ENCODE data around the gene KIF5C.
A peak's percentile ranks its signal among the peaks of the same experiment; 100 is the strongest.

KIF5C gene

DNA sequence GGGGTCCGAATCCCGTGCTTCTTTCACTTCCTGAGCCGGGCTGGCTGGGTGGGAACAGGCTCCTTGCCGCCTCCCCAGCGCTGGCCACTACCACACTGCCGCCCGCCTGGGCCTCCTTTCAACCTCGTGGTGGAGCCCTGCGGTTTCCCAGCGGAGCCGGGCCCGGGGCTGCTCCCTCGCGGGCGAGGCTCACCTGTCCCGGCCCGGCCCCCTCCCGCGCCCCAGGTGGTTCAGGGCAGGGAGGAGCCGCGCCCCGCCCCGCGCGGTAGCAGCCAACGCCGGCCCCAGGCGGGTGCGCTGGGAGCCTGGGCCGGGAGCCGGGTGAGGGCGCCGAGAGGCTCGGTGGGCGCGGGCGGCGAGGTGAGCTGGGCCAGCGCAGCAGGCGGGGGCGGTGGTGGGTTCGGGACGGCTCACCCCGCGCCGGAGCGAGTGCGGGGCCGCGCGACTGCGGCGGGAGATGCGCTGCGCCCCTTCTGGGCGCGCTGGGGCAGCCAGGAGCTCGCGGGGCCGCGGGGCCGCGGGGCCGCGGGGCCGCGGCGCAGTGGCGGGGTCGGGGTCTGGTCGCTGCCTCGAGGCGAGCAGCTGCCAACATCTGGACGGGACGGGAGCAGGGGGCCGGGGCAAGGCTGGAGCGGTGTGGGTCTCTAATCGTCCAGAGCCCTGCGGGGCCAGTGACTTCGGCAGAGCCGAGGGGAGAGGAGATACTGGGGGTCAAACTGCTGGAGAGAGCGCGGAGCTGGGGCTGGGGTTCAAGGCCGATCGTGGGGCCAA lies 163.6 kb downstream of the KIF5C start, which contains the start of gene LYPD6B:
Gene LYPD6B (plus strand): TSS at position 258 of the 771 bp plus-strand sequence. CDS start 92,250 bp downstream, outside the sequence.
- H3K4me3 ChIP-seq (ENCODE audit: low read length) = peak within 1 kb of the TSS; percentile 76
- TF ChIP-seq, protein P1, sequence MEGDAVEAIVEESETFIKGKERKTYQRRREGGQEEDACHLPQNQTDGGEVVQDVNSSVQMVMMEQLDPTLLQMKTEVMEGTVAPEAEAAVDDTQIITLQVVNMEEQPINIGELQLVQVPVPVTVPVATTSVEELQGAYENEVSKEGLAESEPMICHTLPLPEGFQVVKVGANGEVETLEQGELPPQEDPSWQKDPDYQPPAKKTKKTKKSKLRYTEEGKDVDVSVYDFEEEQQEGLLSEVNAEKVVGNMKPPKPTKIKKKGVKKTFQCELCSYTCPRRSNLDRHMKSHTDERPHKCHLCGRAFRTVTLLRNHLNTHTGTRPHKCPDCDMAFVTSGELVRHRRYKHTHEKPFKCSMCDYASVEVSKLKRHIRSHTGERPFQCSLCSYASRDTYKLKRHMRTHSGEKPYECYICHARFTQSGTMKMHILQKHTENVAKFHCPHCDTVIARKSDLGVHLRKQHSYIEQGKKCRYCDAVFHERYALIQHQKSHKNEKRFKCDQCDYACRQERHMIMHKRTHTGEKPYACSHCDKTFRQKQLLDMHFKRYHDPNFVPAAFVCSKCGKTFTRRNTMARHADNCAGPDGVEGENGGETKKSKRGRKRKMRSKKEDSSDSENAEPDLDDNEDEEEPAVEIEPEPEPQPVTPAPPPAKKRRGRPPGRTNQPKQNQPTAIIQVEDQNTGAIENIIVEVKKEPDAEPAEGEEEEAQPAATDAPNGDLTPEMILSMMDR (IDR thresholded peaks at IDR 0.05; ENCODE audit: insufficient read depth, low read depth, low read length, missing control alignments) = no peak
- peak; percentile 65 for DNase-seq (ENCODE audit: low read depth)

DNA sequence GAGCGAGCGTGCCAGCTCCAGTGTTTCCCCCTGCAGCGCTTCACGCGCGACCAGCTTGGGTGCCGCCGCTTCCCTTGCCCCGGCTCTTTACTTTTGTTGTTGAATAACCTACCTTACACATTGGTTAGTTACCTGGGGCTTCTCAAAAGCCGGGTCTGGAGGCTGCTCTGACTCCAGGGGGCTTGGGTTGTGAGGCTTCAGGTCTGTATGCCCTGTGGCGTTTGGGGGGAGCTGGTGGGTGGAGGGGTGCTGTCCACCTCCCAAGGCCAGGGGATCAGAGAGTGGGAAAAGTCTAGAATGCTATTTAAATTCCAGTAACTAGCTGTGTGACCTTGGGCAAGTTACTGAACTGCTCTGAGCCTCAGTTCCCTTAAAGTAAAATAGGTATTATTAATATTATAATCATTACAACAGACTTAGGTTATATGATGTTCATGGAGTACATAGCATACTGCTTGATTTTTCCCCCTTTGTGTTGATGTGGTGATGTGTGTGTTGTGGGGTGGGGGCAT lies 164.2 kb downstream of the KIF5C start:
- TF ChIP-seq, protein P1 (IDR thresholded peaks at IDR 0.05; ENCODE audit: insufficient read depth, low read depth, low read length, missing control alignments) = no peak
- DNase-seq (ENCODE audit: low read depth) = no peak
- peak overlapping the region; percentile 76 for H3K4me3 ChIP-seq (ENCODE audit: low read length)

DNA sequence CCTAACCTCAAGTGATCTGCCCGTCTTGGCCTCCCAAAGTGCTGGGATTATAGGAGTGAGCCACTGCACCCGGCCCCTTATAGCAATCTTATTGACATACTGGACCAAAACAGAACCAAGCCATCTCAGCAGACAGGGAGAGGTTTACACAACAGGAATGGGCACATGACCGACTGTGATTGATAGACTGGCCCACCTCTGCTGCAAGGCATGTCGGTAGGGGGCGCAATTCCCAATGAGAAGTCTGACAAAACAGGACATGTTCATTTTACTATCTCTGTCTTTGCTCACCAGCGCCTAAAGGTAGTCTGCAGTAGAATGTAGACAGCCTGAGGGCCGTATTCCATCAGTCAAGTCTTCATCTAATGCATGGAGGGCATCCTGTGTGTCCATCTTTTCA lies 165.4 kb downstream of the KIF5C start:
- TF ChIP-seq, protein P1 (IDR thresholded peaks at IDR 0.05; ENCODE audit: insufficient read depth, low read depth, low read length, missing control alignments) = peak; percentile 51
- DNase-seq (ENCODE audit: low read depth) = peak; percentile 59
- H3K4me3 ChIP-seq (ENCODE audit: low read length) = no peak overlapping the region

- TF ChIP-seq, protein P1 (IDR thresholded peaks at IDR 0.05; ENCODE audit: insufficient read depth, low read depth, low read length, missing control alignments) = no peak
- no peak for DNase-seq (ENCODE audit: low read depth)
- no peak overlapping the region for H3K4me3 ChIP-seq (ENCODE audit: low read length)
Observed at GRCh38 chr2:149041482-149041881, 166.5 kb downstream of the KIF5C start.

DNA sequence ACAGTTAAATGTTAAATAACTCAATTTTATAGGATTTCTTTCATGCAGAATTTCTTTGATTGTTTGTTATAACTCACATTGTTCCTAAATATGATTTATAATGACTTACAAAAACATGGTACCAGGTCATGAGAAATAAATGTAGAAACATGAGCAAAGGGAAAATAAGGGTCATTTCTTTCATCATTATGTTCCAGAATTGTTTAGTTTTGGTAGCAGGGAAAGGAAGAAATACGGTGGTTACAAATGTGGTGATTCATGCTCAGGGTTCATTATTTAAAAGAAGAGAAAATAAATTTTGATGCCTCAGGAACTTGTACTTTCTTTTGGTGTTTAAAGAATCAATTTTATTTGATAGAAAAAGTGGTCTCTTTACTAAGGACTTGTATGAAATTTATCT lies 167.9 kb downstream of the KIF5C start:
- no peak overlapping the region for H3K4me3 ChIP-seq (ENCODE audit: low read length)
- no peak for DNase-seq (ENCODE audit: low read depth)
- TF ChIP-seq, protein P1 (IDR thresholded peaks at IDR 0.05; ENCODE audit: insufficient read depth, low read depth, low read length, missing control alignments) = no peak

- TF ChIP-seq, protein P1 (IDR thresholded peaks at IDR 0.05; ENCODE audit: insufficient read depth, low read depth, low read length, missing control alignments) = no peak
- no peak for DNase-seq (ENCODE audit: low read depth)
- H3K4me3 ChIP-seq (ENCODE audit: low read length) = no peak overlapping the region
Observed at GRCh38 chr2:149044500-149044899, 169.5 kb downstream of the KIF5C start.

Measured in epithelial cell of esophagus (primary cell).